Measurements from ENCODE around the gene FRMD3.

The FRMD3 gene

GRCh38 chr9:83218411-83219090 lies 319.6 kb downstream of the FRMD3 start:
- no peak for FAIRE-seq

- FAIRE-seq = no peak
Measured at GRCh38 chr9:83209188-83209731, 328.9 kb downstream of the FRMD3 start.

- no peak for FAIRE-seq
Measured at GRCh38 chr9:83208065-83208850, 329.9 kb downstream of the FRMD3 start.

GRCh38 chr9:83204047-83204446 lies 334.2 kb downstream of the FRMD3 start:
- no peak for FAIRE-seq

GRCh38 chr9:83200531-83200930 lies 337.7 kb downstream of the FRMD3 start:
- no peak for FAIRE-seq

- no peak for FAIRE-seq
Measured at GRCh38 chr9:83199832-83200231, 338.4 kb downstream of the FRMD3 start.

GRCh38 chr9:83199240-83199639 lies 339.0 kb downstream of the FRMD3 start:
- no peak for FAIRE-seq

GRCh38 chr9:83198371-83198770 lies 339.8 kb downstream of the FRMD3 start:
- FAIRE-seq = no peak

GRCh38 chr9:83197591-83197990 lies 340.6 kb downstream of the FRMD3 start:
- no peak for FAIRE-seq

GRCh38 chr9:83196946-83197345 lies 341.3 kb downstream of the FRMD3 start:
- FAIRE-seq = no peak

Data from TTC549 (cell line).